Hematopoietic multipotent progenitor cell treated with erythropoietin and hydrocortisone succinate and interleukin-3 and kit ligand, for 17 days (in vitro differentiated cells): ENCODE measurements around the gene SPRR2A.
"Not testable (repeated sequence)": the region's sequence is repeated elsewhere in the genome, so short reads cannot be mapped to it uniquely, and the experiment has no call there.

Experiments used
- DNase-seq: peaks from one replicate; pipeline ENCODE4 v3.0.0-alpha.2; 2015; ENCODE audit warnings: low spot score

The SPRR2A gene

GRCh38 chr1:153024413-153024812, 32.9 kb downstream of the SPRR2A start:
- no peak for DNase-seq

- DNase-seq: no peak
These were observed 34.2 kb downstream of the SPRR2A start for GRCh38 chr1:153023109-153023508.

- DNase-seq: not testable (repeated sequence)
These were observed 35.0 kb downstream of the SPRR2A start for GRCh38 chr1:153022340-153022739.

GRCh38 chr1:153021829-153022228, 35.5 kb downstream of the SPRR2A start:
- DNase-seq: not testable (repeated sequence)

GRCh38 chr1:153011235-153011758, 46.0 kb downstream of the SPRR2A start:
- not testable (repeated sequence) for DNase-seq
